Jurkat, Clone E6-1 (cell line): ENCODE data around the gene MEIS3.
A peak's percentile ranks its signal among the peaks of the same experiment; 100 is the strongest.

Source experiments
- DNase-seq: peaks from one replicate; pipeline ENCODE4 v3.0.0-alpha.2; 2011; ENCODE audit warnings: low read depth, low spot score
- H3K4me3 ChIP-seq: 2 replicates; pipeline ENCODE4 v1.5.1; 2011; ENCODE audit warnings: mild to moderate bottlenecking, low read length, control low read depth, moderate library complexity

The MEIS3 gene

DNA sequence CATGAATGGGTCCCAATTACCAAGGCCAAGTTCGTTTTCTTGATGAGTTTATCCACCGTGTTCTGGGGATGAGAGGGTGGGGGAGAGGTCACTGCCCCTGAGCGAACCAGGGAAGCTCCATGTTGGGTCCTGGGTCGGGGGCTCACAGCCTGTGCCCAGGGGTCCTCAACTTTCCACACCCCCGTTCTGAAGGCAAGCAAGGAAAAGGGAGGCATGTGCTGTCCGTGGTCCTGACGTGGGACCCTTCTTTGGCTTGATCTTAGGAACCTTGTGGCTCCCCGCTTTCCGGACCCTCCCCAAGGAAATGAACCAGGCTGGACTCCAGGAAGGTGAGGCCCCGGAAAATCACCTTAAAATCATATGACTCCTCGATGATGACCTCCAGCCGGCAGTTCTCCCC lies 18.2 kb upstream of the MEIS3 start:
- DNase-seq: no peak
- no peak overlapping the region for H3K4me3 ChIP-seq

DNA sequence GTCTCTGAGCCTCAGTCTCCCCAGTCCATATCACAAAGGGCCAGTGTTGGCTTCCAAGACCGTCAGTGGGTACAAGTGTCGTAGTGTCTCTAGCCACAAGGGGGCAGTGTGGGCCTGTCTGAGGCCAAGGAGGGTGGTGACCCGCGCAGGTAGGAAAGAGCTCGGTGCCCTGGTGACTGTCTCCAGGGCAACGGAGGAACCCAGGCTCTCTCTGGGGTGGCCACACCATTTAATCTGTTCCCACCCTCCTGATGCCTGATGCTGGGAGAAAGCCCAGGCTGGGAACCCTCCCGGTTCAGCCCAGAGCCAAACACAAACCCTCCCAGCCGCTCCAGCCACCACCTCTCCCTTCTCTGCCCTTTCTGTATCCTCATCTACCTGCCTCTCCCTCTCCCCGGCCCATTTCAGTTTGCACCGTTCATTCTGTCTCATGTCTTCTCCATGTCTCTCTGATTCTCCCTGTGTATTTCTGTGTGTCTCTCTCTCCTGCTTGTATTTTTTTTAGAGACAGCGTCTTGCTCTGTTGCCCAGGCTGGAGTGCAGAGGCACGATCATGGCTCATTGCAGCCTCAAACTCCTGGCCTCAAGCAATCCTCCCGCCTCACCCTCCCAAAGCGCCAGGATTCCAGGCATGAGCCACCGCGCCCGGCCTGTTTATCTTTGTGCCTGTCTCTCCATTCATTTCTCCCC lies 17.5 kb upstream of the MEIS3 start:
- H3K4me3 ChIP-seq: no peak overlapping the region
- DNase-seq: peak; percentile 67

DNA sequence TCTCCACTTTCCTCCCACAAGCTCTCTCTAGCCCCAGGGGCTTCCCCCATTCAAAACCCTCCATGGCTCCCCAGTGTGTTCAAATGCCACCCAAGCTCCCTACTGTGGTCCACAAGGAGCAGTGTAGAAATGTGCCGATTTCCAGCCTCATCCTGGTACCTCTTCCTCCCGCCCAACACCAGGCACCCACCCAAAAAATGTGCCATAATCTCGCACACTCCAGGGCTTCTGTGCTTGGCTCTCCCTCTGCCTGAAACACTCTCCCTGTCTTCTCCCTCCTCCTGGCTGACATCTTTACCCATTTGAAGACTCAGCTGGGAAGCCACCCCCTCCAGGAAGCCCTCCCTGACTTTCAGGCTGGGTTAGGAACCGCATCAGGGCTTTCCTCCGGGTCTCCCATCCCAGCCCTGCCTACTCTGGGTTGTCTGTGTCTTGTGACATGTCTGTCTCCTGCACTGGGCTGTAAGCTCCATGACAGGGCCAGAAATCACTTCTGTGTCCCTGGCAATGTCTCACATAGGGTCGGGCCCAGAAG lies 16.6 kb upstream of the MEIS3 start:
- no peak overlapping the region for H3K4me3 ChIP-seq
- DNase-seq: no peak

DNA sequence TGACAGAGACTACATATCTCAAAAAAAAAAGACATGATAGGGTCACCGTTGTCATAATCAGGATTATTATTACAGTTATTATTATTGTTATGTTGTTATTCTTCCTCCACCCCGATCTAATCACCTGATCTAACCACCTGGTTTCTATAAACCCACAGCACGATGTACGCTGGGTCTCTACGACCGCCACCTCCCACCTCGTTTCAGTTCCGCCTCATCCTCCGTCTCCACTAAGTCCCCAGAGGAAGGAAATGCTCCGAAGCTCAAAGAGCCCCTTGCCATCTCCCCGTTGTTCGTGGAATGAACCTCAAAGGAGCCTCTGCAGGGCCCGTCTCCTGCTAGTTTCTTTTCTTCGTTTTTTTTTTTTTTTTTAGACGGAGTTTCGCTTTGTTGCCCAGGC lies 15.9 kb upstream of the MEIS3 start:
- DNase-seq: peak; percentile 78
- H3K4me3 ChIP-seq: peak overlapping the region; percentile 24

DNA sequence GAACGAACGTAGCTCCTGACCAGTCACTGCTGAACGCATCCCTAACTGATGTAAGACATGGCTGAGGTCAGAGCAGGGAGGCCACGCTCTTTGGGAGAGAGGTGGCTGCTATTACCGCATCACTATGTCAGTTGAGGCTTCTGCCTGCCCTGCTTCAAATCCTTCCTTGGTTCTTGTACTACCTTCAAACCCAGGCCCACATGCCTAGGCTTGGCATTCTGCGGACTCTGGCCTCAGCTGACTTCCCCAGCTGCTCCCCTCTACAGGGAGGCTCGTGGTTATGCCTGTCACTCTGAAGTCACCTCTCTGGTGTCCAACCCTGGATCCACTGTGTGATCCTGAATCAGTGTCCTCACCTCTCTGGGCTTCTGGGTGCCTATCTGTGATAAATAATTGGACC lies 14.8 kb upstream of the MEIS3 start:
- DNase-seq: no peak
- no peak overlapping the region for H3K4me3 ChIP-seq

DNA sequence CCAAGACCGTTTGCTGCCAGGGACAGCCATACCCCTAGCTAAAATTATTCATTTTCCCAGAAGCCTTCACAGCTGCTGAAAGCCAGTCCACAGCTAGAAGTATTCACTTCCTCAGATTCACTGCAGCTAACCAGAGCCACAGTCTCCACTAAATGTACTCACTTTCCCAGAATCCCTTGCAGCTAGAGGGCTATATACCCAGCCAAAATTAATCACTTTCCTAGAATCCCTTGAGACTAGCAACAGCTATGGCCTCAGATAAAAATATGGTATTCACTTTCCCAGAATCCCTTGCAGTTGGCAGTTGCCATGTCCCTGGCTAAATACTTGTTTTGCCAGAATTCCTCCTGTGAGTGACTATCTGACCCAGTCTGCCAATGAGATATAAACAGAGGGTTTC lies 13.8 kb upstream of the MEIS3 start:
- no peak overlapping the region for H3K4me3 ChIP-seq

DNA sequence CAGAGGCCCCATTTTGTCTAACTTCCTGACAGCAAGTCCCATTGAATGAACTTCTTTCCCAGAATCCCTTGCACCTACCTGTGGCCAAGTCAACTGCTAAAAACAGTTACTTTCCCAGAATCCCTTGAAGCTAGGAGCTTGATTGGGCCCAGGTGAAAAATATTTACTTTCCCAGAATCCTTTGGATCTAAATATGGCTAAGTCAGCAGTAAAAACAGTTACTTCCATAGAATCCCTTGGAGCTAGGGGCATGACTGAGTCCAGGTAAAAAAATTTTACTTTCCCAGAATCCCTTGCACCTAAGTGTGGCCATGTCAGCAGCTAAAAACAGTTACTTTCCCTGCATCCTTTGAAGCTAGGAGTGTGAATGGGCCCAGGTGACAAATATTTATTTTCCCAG lies 13.2 kb upstream of the MEIS3 start:
- no peak overlapping the region for H3K4me3 ChIP-seq
- DNase-seq: no peak

More for the DNA sequence above, 13.8 kb upstream of the MEIS3 start:
- no peak for DNase-seq

DNA sequence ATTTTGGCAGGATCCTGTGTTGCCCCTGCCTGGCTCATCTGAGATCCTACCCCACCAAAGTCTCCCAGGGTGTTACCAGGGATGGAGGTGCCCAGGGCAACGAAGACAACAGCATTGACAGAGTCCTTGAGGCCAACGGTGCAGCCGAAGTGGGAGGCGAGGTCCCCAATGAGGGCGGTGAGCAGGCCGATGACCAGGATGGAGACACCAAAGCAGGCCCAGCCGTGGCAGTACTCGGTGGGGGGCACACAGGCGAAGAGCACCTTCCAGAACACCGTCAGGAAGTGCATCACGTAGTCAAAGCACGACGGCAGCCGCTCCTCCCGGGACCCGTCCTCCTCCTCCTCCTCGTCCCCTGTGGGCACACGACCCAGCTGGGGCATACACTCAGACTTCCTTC lies 12.8 kb upstream of the MEIS3 start:
- no peak overlapping the region for H3K4me3 ChIP-seq
- no peak for DNase-seq

DNA sequence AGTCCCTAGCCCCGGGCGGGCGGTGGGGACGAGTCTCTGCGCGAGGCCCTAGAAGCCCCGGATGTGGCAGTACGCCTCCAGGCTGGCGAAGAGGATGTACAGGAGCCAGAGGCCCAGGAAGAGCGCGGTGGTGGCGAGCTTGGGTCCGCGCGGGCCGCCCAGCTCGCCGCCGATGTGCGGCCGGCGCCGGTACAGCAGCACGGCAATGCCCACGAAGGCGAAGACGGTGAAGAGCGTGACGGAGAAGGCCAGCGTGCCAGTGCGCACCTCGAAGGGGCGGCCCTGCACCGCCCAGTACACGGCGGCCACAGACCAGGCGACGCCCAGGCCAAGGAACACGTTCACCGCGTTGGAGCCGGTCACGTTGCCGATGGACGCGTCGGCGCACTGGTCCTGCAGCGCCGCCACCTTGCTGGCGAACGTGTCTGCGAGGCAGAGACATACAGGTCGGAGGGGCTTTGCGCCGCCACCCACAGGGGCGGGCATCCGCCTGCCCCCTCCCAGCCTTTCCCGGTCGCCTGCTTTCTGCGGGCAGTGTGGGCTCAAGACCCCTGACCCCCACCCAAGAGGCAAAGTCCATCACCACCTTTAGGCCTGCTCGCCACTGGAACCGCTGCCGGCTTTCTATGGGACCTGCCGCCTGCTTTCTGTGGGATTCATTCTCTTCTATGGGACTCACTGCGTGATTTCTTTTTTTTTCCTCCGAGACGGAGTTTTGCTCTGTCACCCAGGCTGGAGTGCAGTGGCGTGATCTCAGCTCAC lies 10.9 kb upstream of the MEIS3 start:
- H3K4me3 ChIP-seq: no peak overlapping the region
- no peak for DNase-seq

DNA sequence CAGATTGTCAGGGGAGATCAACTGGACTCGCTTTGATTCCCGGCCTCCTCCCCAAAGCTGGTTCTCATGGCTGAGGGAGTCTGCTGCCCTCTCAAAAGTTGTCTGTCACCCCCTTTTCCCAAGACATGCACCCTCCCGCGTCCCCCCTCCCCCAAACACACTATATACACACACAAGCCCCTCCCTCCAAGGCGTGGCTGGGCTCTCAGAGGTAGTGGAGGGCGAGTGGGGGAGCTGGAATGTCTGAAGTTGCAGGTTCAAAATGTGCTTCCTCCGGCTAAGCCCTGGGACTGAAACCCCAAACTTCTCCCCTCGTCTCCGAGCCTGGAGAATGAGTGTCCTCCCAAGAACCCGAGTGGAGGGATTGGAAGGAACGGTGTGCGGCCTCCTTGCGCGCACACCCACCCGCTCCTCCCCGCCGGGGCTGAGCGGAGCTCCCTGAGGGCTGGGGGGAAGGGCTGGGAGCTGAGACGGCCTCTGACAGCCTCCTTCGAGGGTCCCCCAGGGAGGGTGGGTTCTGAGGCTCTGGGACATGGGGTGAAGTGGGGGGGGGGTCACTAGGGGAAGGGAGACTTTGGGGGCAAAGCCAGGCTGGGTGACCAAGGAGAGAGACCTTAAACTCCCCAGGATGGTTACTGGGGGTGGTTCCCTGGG lies 9.9 kb upstream of the MEIS3 start:
- no peak overlapping the region for H3K4me3 ChIP-seq

DNA sequence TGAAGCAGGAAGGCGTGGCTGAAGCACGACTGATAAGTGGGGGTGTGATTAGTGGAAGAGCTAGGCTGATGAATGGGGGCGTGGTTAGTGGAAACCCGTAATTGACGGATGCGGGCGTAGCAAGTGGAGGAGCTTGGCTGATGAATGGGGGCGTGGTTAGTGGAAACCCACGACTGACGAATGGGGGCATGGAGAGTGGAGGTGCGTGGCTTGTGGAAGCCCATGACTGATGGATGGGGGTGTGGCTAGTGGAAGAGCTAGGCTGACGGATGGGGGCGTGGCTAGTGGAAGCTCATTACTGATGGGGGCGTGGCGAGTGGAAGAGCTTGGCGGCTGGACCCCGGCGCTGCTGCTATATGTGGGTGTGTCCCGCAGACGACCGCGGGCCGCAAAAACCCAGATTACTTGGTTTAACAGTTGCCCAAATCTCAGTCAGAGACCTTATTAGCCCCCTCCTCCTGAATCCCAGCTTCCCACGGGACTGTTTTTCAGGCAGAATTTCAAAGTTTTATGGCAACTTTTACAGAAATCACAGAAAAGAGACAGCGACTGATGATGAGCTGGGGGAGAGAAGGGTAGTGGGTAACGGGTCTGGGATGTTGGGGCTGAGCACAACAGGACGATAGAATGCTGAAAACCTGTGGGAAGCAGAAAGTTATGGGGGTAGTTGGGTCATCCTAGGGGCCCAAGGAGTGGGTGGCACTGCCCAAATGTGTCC lies 9.0 kb upstream of the MEIS3 start:
- H3K4me3 ChIP-seq: peak overlapping the region; percentile 50
- DNase-seq: peak; percentile 100

More for the DNA sequence above, 9.9 kb upstream of the MEIS3 start:
- DNase-seq: no peak

DNA sequence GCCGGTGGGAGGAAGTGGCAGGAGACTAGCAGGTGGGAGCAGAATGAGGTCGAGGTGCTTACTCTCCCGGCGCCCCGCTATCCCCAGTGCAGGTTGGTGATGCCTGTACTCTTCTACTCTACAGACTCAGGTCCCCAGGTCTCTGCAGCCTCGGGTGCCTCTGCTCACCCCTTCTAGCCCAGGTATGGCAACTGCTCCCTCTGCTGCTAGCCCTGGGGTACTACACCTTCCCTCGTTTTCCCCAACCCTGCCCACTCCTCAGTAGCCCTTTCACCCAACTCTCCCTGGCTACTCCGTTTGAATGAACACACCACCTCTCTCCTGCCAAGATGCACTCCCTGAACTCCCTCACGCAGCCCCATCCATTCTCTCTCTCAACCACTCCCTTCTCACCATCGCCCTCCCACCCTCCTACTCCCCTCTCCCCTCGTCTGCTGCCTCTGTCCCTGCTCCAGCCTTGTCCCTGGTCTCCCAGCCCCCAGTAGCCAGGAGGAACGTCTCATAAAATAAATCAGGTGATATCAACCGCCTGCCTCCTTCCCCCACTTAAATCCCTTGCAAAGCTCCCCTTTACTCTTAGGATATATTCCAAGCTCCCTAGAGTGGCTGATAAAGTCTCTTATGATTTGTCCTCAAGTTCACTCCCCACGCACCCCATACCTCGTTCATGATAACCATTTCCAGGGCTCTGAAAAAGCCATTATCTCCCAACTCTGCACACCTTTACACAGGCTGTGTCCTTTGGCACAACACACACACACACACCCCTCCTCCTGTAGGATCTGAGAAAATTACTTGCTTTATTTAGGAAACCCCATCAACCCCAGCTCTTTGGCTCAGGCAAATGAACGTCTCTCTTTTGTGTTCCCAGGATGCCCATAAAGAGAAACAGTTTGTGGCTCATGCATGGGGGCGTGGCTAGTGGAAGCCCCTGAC lies 8.2 kb upstream of the MEIS3 start:
- peak; percentile 57 for DNase-seq
- peak overlapping the region; percentile 50 for H3K4me3 ChIP-seq

DNA sequence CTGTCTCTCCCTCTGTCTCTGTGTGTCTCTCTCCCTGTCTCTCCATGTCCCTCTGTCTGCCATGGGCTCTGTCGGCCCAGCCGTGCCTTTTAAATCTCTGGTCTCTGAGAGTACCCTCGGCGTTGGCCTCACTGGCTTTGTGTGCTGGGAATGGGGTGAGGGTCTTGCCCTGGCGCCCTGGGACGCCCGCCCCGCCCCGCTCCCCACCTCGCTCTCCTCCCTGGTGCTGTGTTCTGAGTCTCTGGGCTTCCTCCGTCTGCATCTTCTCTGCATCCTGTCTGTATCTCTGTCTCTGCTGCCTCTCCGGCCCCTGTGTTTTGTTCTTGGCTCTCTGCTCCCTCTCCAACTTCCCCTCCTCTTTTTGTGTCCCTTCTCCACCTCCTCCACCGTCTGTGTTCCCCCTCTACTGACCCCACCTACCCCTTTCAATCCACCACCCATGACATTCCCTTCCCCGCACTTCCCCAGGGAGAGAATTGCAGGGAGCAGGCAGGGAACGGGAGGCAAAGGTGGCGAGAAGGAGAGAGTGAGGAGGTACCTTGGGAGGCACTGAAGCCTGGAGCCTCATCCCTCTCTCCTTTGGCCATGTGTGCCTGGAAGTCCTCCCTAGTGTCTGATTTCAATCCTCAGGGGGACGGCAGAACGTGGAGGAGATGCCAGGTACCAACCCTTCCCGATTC lies 4.0 kb upstream of the MEIS3 start:
- no peak for DNase-seq
- no peak overlapping the region for H3K4me3 ChIP-seq

DNA sequence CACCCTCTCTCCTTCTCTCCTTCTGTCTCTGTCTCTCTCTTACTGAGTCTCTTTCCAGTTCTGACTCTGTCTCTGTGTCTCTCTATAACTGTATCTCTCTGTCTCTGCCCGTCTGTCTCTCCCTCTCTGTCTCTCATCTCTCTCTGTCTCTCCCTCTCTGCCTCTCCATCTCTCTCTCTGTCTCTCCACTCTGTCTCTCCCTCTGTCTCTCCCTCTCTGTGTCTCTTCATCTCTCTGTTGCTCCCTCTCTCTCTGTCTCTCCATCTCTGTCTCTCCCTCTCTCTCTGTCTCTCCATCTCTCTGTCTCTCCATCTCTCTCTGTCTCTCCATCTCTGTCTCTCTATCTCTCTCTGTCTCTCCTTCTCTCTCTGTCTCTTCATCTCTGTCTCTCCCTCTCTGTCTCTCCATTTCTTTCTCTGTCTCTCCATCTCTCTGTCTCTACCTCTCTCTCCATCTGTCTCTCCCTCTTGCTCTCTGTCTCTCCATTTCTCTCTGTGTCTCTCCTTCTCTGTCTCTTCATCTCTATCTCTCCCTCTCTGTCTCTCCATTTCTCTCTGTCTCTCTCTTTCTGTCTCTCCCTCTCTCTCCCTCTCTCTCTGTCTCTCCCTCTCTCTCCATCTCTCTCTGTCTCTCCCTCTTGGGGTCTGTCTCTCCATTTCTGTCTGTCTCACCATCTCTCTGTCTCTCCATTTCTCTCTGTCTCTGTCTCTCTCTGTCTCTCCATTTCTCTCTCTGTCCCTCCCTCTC lies 3.3 kb upstream of the MEIS3 start:
- H3K4me3 ChIP-seq: no peak overlapping the region
- DNase-seq: no peak

DNA sequence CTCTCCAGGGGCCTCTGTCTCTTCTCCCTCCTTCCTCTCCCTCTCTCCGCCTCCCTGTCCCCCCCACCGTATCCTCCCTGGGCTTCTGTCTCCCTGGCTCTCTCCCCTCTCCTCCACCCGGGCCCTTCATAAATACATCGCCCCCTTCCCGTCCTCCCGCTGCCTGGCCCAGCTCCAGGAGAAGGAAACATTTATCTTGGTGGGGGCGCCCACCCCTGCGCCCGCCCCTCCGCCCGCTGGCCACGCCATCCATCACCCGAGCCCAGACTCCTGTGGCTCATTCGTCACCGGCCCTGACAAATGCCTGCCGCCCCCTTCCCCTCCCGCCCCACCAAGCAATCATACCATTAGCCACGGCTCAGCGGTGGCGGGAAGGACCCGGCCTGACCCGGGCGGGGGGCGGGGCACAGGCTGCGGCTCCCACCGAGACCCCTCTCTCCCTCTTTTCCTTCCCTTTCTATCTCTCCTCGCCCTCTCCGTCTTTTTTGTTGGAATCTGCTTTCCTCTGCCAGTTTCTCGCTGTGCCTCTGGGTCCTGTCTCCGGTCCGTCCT lies 2.6 kb upstream of the MEIS3 start:
- DNase-seq: no peak
- H3K4me3 ChIP-seq: no peak overlapping the region

DNA sequence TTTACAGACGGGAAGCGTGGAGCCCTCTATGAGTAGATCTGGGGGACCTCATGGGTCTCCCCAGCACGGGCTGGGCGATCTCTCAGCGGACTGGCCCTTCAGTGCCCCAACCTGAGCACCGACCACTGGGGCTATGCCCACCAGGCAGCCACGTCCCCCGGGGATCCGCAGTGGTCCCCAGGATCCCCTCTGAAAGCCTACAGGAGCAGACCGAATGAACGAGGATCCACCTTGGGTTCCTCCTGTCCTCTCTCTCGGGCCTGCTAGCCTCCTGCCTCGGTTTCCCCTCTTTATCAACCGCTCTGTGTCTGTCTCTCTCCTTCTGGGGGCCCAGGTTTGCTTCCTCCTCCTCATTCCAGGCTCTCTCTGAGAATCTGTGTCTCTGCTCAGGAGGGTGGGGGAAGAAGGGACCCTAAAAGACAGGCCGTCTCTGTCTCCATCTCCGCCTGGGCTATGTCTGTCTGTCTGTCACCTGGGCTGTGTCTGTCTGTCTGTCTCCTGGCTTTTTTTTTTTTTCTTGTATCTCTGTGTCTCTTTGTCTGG lies 2.0 kb upstream of the MEIS3 start:
- no peak overlapping the region for H3K4me3 ChIP-seq

DNA sequence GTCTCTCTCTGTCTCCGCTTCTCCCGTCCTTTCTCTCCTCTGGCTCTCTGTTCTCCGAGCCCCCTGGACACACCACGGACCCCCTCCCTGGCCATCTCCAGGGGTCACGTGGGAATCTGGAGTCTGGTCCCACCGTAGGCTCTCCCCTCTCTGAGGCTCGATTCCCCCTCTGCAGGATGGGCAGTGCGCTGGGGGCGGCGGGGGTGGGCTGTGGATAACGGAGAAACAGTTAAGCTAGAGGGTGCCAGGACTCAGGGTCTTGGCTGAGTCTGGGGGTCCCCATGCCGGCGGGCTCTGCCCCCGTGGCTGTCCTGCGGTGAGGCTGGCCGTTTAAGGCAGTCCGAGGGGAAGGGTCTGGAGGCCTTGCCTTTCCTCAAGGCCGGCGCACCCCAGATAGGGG lies 462 bp upstream of the MEIS3 start:
- no peak for DNase-seq
- no peak overlapping the region for H3K4me3 ChIP-seq

More for the DNA sequence above, 2.0 kb upstream of the MEIS3 start:
- DNase-seq: no peak
